Stimulated activated CD8-positive, alpha-beta memory T cell treated with anti-CD3 and anti-CD28 coated beads, Interleukin-12 subunit alpha, Interleukin-12 subunit beta, amount 100 ng/mL, for 1 hour (primary cell): Measurements from ENCODE around the gene CAMSAP2.

Experiments
- DNase-seq: peaks from one replicate; pipeline ENCODE4 v3.0.0-alpha.2; 2020; ENCODE audit warnings: low read depth

Gene CAMSAP2

GRCh38 chr1:200883118-200883517 lies 144.4 kb downstream of the CAMSAP2 start:
- DNase-seq: no peak

- DNase-seq: no peak
Observed at GRCh38 chr1:200885623-200886402, 147.1 kb downstream of the CAMSAP2 start.

DNA sequence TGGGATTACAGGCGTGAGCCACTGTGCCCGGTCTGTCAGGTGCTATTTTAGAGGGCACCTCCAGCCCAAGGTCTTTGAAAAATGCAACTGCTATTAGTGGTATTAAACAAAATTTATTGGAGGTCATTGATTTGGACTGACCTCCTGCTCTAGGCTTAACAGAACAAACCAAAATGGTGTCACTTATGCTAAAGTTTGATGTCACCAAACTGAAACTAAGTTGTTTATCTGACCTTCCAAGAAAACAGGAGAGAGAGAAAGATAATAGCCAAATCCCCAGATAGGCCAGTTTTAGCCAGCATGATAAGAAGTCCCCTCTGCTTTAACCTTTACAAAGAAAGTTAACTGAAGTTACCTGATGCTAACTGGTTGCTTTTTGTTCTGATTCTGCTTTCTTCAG lies 147.9 kb downstream of the CAMSAP2 start:
- no peak for DNase-seq

DNA sequence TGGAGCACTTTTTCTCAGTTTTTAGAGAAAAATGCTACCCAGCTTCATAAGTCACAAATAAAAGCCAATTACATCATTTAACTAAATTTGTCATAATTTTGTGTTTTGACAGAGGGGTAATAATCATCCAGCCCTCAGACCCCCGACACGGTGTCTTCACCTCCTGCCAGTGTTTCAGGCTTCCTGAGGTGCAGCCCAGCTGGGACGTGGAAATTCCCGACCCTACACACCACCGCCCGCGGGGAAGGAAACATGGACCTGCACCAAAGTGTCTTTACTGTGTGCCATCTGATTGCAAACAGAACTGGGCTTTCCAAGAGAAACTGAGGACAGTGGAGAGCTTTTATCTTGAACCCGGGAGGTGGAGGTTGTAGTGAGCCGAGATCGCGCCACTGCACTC lies 148.3 kb downstream of the CAMSAP2 start:
- no peak for DNase-seq

DNA sequence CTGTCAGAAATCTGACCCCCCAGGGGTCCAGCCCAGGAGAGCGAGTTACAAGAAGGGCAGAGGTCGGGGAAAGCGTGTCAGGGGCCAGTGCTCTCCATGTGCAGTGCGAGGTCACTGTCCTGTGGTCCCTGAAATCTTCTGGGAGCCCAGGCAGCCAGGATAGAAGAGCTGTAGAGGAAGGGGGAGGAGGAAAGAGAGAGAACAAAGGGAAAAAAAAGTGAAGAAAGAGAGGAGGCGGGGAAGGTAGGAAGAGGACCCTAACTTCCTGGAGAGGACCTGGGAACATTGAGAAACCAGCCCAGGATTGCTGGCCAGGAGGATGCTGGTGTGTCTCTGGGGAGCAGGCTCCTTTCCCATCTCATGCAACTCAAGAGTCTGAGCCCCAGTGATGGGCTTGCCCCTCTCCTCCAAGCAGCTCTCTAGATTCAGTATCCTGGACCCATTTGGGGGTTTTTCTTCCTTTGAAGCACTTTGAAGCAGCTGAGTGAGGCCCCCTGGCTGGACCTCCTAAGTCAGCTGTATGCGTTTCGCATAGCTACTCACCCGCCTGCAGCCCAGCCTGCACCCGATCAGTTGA lies 149.2 kb downstream of the CAMSAP2 start:
- DNase-seq: no peak

- peak; percentile 32 for DNase-seq
Observed at GRCh38 chr1:200888349-200888838, 149.7 kb downstream of the CAMSAP2 start.

GRCh38 chr1:200889571-200889970 lies 150.9 kb downstream of the CAMSAP2 start:
- no peak for DNase-seq

GRCh38 chr1:200890027-200890426 lies 151.3 kb downstream of the CAMSAP2 start:
- no peak for DNase-seq

DNA sequence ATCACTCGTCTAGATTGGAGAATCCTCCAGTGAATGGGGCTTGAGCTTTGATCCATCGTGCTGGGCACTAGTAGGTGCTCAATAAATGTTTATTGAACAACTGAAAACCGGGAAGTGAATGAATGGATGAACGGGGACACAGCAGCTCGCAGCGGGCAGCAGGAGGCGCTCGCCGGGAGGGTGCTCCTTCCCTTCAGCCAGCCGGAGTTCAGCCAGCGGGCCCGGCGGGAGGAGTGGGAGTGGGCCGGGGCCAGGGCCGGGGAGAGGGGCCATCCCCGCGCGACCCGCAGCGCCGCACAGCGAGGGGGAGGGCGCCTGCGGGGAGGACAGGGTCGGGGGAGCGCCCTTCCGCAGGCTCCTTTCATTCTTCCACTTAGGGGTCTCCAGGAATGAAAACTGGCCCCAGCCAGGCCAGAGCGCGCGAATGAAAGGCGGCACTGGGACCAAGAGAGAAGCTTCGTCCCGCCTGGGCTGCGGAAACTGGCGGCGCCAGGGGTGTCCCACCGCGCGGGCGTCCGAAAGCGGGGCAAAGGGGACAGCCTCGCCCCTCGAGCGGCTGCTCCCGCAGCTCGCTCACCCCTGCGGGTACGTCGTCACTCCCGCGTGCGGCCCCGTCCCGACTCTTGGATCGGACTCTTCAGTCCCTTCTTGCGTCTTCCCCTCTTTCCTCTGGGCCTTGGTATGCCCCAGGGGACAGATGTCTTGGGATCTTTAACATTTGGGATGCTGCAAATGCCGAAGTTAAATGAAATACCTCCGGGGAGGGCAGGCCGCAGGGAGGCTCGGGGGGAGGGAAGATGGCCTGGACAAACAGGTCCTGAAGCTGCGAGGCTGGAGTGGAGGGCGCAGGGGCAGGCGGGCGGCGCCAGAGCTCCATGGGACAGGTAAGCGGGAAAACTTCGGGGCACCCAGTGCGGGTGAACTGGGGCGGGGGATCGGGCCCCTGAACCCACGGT lies 152.4 kb downstream of the CAMSAP2 start:
- DNase-seq: no peak

DNA sequence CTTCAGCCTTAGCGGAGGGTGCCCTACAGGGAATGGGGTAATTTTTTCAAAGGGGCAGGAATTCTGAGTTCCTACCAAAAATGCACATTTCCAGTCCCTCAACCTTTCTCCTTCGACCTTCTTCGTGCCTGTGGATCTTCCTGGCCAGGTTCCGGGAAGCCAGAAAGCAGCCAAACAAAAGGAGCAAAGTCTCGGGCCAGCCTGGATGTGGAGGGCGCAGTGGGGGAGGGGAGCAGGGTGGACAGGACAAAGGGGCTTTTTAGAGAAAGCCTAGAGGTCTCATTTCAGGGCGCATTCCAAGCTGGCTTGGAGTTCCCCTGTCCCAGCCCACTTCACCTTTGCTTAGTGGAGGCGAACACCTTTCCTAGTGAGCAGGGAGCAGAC lies 153.1 kb downstream of the CAMSAP2 start:
- no peak for DNase-seq

- no peak for DNase-seq
Observed at GRCh38 chr1:200892546-200892945, 153.9 kb downstream of the CAMSAP2 start.

DNA sequence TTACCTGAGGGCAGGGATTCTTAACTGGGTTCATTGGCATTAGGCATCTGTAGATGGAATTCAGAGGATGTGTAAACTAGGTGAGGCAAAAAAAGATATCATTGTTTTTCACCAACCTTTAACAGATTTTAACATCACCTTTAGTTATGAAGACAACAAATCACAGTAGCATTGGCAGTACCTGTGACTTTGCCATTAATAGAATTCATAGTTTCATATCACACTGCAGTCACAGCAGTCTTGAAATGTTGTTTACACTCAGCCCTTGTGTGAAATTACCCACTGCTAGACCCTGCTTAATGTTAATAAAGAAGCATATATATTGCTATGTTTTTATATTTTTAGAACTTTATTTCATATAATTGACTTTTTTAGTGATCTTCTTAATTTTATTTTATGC lies 154.3 kb downstream of the CAMSAP2 start:
- no peak for DNase-seq

- DNase-seq: no peak
Observed at GRCh38 chr1:200893411-200893901, 154.8 kb downstream of the CAMSAP2 start.

DNA sequence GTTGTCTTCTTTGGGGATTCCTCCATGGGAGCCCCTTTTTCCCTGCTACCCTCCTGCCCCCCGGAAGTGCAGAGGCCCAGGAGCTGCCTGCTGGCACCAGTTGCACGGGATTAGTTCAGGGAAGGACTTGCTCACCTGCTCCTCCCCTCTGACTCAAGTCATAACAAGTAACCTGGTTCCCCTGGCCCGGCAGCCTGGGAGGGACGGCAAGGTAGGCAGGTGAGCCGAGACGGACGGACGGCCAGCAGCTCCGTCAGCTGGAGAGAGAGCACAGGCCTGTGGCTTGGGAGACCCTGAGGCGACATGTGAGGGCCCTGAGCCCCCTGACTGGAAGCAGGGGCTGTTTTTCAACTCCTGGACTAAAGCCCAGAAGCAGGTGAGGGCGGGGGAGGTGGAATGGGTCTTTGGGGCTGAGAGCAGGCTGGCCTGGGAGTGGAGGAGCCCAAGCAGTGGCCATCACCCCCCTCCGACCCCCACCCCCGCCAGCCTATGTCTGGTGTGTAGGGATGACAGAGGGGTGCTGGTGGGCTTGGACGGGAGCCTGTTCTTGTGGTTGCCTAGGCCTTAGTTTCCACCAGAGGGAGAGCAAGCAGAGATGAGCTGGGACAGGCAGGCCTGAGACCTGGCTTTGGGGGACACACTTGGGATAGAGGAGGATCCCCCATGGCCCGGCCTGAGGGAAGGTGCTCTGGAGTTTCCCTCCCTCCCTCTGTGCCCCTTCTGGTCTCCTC lies 156.2 kb downstream of the CAMSAP2 start, which contains the start of gene INAVA:
Gene INAVA, plus strand, starts transcription at position 189 of the 731 bp plus-strand sequence. CDS start 3,501 bp downstream, outside the sequence.
- DNase-seq: no peak

GRCh38 chr1:200895443-200895789 lies 156.7 kb downstream of the CAMSAP2 start:
- DNase-seq: no peak

- DNase-seq: no peak
Observed at GRCh38 chr1:200895801-200896530, 157.3 kb downstream of the CAMSAP2 start.

DNA sequence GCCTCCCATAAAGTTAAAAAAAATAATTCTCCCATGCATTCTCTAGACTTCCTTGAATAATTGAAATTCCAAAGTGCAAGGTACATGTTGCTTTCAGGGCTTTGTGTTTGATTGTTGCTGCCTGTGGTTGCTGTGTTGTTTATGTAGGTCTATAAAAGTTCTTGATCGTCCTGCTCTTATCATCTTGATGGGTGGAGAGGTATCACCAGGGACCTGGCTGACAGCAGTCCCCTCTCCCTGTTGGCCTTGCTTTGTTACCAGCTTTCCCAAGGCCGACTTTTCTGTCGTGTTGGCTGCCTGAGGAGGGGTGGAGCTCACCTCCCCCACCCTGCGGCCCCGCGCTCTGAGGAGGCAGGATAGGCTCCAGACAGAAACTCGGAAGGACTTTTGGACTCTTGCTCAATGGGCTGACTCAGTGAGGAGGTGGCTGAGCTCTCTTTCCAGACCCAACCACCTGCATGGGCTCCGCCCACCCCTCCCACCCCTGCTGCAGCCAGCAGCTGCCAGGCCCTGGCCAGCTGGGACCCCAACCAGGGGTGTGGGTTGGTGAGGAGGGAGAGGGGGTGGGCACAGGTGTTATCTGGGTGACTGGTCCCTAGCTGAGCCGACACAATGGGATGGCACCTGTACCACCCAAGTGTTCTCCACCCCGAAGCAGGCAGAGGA lies 158.0 kb downstream of the CAMSAP2 start:
- no peak for DNase-seq

DNA sequence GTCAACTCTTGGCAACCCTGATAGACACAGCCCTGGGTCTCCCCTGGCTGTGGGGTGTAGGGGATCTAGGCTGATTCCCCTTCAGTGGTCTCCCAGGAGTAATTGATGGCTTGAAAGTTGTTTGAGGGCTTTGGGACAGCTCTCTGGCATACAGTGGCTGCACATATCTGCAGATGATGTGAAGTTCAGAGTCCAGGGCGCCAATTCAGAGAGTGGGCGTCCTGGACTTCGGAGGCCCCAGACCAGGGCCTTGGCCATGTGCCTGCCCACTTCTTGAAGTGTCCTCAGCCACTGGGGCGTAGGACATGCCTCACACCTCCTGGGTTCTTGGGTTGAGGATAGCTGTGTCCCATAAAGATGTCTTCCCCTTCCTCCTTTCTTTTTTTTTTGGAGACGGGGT lies 158.6 kb downstream of the CAMSAP2 start:
- no peak for DNase-seq

- DNase-seq: no peak
Observed at GRCh38 chr1:200899015-200899386, 160.3 kb downstream of the CAMSAP2 start.

GRCh38 chr1:200899451-200899915 lies 160.8 kb downstream of the CAMSAP2 start:
- no peak for DNase-seq
